ENCODE data around the gene SMARCC1.

DNA sequence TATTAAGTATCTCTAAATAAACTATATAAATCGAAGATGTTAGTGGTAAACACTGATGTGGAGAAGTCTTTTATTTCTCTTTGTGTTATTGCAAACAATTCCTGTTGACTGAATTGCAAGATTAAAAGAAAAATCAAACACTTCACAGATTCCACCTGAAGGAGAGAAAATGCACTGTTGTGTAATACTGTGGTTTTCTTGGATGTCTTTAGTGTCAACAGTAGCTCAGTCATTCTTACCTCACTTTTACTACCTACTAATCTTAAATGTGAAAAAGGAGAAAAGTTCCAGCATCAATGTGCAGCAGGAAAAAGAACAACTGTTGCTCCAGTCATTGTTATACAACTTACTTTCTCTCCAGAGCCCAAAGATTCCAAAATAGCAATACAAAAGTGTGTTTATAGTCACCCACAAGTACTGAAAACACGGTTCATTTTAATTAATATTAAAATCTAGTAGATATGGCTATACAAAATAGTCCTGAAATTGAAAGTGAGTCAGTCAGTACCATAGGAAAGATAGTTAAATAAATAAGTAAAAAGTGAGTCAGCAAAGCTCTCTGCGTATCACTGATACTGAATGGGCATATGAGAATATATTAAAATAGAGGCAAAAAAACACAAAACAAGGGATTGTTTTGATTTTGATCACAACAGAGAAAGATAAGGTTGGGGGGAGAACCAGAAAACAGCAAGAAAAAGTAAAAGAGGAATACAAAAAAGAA, 112.5 kb downstream of the SMARCC1 start:
- TF ChIP-seq, protein P1, sequence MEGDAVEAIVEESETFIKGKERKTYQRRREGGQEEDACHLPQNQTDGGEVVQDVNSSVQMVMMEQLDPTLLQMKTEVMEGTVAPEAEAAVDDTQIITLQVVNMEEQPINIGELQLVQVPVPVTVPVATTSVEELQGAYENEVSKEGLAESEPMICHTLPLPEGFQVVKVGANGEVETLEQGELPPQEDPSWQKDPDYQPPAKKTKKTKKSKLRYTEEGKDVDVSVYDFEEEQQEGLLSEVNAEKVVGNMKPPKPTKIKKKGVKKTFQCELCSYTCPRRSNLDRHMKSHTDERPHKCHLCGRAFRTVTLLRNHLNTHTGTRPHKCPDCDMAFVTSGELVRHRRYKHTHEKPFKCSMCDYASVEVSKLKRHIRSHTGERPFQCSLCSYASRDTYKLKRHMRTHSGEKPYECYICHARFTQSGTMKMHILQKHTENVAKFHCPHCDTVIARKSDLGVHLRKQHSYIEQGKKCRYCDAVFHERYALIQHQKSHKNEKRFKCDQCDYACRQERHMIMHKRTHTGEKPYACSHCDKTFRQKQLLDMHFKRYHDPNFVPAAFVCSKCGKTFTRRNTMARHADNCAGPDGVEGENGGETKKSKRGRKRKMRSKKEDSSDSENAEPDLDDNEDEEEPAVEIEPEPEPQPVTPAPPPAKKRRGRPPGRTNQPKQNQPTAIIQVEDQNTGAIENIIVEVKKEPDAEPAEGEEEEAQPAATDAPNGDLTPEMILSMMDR (IDR thresholded peaks at IDR 0.05; ENCODE audit: insufficient read depth, low read depth, low read length) = no peak
- TF ChIP-seq EZH2 (IDR thresholded peaks at IDR 0.05; ENCODE audit: insufficient read depth, low read length) = no peak
